ENCODE results near the gene AFAP1. TPM values are rescaled to one million over a fixed set of nuclear protein-coding genes. Genes with fewer than 3 reads are reported as not detected.

Gene AFAP1
- total RNA-seq, 1 experiment from 2014 or later, result 22.5 TPM

DNA sequence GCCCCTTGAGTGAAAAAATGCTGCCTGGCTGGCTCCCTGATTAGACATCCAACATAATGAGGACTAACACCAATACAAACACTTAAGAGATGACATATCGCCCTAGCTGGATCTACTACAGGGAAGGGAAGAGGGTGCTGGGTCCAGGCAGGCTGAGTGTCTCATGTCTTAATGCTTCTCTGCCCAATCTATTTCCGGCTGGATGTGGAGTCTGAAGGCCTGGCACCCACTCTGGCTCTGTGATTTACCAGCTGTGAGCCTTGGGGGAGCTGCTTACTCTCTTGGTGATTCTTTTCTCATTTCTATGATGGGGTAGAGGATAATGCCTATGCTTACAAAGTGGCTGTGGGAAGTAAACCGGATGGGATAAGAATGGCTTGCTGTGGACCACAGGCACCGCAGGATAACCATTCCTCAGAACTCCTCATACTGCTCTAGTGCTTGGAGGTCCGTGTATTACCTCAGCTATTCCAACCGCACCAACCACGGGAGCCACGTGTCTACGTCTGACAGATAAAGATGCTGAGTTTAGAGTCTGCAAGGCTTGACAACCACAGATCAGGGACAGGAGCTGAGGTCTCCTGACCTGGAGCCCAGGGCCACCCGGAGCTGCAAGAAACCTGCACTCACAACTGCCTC, 161.7 kb downstream of the AFAP1 start:
- CTCF ChIA-PET, result interaction anchor here (0.5 to 1.5 kb wide), 6 partner anchors 16 to 209 kb away, joined by 3 to 4 read pairs (median 3); no protein-coding TSS in a partner anchor
- no TSS peak for BruUV-seq (replicated peaks)
- H3K9me3 Mint-ChIP-seq (ENCODE audit: unreplicated experiment), result no peaks in the 10 kb centered on the region
- POLR2A ChIA-PET, result no interaction called here
- TF ChIP-seq, protein P1, sequence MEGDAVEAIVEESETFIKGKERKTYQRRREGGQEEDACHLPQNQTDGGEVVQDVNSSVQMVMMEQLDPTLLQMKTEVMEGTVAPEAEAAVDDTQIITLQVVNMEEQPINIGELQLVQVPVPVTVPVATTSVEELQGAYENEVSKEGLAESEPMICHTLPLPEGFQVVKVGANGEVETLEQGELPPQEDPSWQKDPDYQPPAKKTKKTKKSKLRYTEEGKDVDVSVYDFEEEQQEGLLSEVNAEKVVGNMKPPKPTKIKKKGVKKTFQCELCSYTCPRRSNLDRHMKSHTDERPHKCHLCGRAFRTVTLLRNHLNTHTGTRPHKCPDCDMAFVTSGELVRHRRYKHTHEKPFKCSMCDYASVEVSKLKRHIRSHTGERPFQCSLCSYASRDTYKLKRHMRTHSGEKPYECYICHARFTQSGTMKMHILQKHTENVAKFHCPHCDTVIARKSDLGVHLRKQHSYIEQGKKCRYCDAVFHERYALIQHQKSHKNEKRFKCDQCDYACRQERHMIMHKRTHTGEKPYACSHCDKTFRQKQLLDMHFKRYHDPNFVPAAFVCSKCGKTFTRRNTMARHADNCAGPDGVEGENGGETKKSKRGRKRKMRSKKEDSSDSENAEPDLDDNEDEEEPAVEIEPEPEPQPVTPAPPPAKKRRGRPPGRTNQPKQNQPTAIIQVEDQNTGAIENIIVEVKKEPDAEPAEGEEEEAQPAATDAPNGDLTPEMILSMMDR (IDR thresholded peaks at IDR 0.05; ENCODE audit: unreplicated experiment), result no peak
- no peaks in the 10 kb centered on the region for H3K4me1 Mint-ChIP-seq (ENCODE audit: insufficient read depth, unreplicated experiment)
- no peaks in the 10 kb centered on the region for H3K27me3 Mint-ChIP-seq (ENCODE audit: insufficient read depth, unreplicated experiment)
- intact Hi-C loops (cut with micrococcal nuclease), result no loop called here
- no peak for DNase-seq (ENCODE audit: unreplicated experiment)
- H3K4me3 Mint-ChIP-seq (ENCODE audit: unreplicated experiment), result no peak overlapping the region
- peaks cover 44% of the 10 kb centered on the region for H3K36me3 Mint-ChIP-seq (ENCODE audit: insufficient read depth, unreplicated experiment)
- H3K27ac Mint-ChIP-seq (ENCODE audit: low read depth, unreplicated experiment), result no peak overlapping the region

DNA sequence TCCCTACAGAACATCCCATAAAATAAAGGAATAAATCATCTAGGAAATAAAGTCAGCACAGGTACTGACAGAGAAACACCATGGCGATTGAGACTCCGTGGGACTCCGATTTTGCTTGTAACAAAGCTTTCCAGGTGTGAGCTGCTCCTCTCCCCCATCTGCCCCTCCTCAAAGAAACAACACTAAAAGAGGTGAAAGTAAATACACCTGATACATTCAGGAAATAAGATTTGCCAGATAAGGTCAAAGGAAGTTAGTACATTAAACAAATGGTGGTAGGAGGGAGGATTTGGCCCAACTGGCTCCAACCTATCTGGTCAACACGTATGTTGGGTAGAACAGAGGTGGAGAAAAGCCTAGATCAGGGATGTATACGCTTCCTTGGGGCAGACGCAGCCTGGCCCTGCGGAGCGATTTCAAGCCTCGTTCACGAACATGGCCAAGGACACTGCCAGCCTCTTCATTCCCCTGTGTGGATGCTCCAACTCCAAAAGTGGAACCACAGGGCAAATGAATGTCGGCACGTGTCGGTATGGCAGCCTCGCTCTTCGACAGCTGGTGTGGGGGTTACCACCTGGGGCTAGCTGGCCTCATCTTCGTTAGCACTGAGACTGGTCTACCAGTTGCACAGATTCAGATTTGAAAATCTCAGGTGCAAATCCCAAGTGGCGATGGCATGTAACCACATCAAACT, 162.5 kb downstream of the AFAP1 start:
- no peak overlapping the region for H3K27ac Mint-ChIP-seq (ENCODE audit: low read depth, unreplicated experiment)
- H3K4me1 Mint-ChIP-seq (ENCODE audit: insufficient read depth, unreplicated experiment), result no peaks in the 10 kb centered on the region
- BruUV-seq (replicated peaks), result no TSS peak
- intact Hi-C loops (cut with micrococcal nuclease), result no loop called here
- TF ChIP-seq, protein P1 (IDR thresholded peaks at IDR 0.05; ENCODE audit: unreplicated experiment), result no peak
- peaks cover 52% of the 10 kb centered on the region for H3K36me3 Mint-ChIP-seq (ENCODE audit: insufficient read depth, unreplicated experiment)
- H3K4me3 Mint-ChIP-seq (ENCODE audit: unreplicated experiment), result no peak overlapping the region
- H3K9me3 Mint-ChIP-seq (ENCODE audit: unreplicated experiment), result no peaks in the 10 kb centered on the region
- no peak for DNase-seq (ENCODE audit: unreplicated experiment)
- no peaks in the 10 kb centered on the region for H3K27me3 Mint-ChIP-seq (ENCODE audit: insufficient read depth, unreplicated experiment)
- CTCF ChIA-PET, result interaction anchor here (1.3 to 1.5 kb wide), 2 partner anchors 28 to 210 kb away, joined by 3 to 4 read pairs; no protein-coding TSS in a partner anchor
- POLR2A ChIA-PET, result no interaction called here

DNA sequence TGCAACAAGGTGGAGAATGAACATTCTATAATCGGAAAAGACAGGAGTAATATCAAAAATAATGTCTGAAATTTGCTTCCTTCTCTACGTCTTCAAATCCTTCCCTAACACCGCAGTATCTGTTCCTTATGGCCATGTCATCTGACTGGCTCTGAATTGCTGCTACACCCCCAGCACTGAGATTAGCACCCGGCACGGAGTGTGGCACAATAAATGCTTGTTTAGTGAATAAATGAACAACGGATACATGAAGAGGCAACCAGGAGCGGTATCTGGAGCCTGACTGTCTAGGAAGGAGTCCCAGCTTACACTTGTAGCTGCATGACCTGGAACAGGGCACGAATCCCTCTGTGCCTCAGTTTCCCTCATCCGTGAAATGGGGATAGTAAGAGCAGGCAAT, 164.3 kb downstream of the AFAP1 start:
- intact Hi-C loops (cut with micrococcal nuclease), result no loop called here
- no peak for DNase-seq (ENCODE audit: unreplicated experiment)
- TF ChIP-seq, protein P1 (IDR thresholded peaks at IDR 0.05; ENCODE audit: unreplicated experiment), result no peak
- H3K9me3 Mint-ChIP-seq (ENCODE audit: unreplicated experiment), result no peaks in the 10 kb centered on the region
- ChIA-PET CTCF (interaction anchor here (0.7 kb wide), 1 partner anchor 34 kb away, joined by 3 read pairs; no protein-coding TSS in a partner anchor), POLR2A (no interaction called here)
- BruUV-seq (replicated peaks), result no TSS peak
- H3K27me3 Mint-ChIP-seq (ENCODE audit: insufficient read depth, unreplicated experiment), result no peaks in the 10 kb centered on the region
- peaks cover 49% of the 10 kb centered on the region for H3K36me3 Mint-ChIP-seq (ENCODE audit: insufficient read depth, unreplicated experiment)
- no peak overlapping the region for H3K4me3 Mint-ChIP-seq (ENCODE audit: unreplicated experiment)
- no peaks in the 10 kb centered on the region for H3K4me1 Mint-ChIP-seq (ENCODE audit: insufficient read depth, unreplicated experiment)
- H3K27ac Mint-ChIP-seq (ENCODE audit: low read depth, unreplicated experiment), result no peak overlapping the region

DNA sequence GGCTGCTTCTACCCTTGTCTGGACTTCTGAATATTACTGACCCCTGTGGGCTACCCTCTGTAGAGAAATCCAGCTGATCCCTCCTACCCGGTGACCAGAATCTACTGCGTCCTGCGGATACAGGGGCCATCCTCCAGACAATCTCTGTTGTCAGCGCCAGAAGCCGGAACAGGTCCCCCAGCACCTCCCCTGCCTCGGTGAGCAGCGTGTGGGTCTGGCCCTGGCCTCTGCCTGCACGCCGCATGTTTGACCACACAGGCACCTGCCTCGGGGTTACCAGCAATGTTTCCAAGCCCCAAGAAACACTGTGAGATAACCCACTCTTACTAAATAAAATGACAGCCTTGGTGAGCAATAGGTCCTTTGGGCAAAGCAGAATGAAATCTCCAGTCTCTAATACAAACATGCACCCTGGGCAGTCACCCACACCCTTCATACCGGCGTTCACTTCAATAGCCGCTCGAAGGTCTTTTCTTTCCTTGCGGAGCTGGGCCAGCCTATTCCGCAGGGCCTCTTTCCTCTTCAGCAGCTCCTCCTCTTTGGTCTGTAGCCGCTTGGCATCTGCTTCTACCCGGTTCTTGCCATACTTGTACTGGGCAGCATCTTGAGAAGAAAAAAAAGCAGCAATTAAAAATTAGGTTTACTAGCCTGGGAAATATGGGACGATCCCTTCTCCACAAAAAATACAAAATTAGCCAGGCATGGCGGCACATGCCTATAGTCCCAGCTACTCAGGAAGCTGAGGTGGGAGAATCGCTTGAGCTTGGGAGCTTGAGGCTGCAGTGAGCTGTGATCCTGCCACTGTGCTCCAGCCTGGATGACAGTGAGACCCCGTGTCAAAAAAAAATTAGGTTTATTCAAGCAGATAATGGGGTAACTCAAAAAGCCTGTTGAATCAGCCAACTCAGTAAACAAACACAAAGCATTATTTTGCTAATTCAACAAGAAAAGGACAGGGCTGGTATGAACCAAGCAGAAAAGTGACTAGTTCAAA, 165.1 kb downstream of the AFAP1 start:
- no peak for DNase-seq (ENCODE audit: unreplicated experiment)
- no TSS peak for BruUV-seq (replicated peaks)
- TF ChIP-seq, protein P1 (IDR thresholded peaks at IDR 0.05; ENCODE audit: unreplicated experiment), result no peak
- ChIA-PET CTCF (no interaction called here), POLR2A (no interaction called here)
- Mint-ChIP-seq H3K4me3 (ENCODE audit: unreplicated experiment) (no peak overlapping the region), H3K27ac (ENCODE audit: low read depth, unreplicated experiment) (no peak overlapping the region), H3K4me1 (ENCODE audit: insufficient read depth, unreplicated experiment) (no peaks in the 10 kb centered on the region), H3K27me3 (ENCODE audit: insufficient read depth, unreplicated experiment) (no peaks in the 10 kb centered on the region), H3K36me3 (ENCODE audit: insufficient read depth, unreplicated experiment) (peaks cover 49% of the 10 kb centered on the region), H3K9me3 (ENCODE audit: unreplicated experiment) (no peaks in the 10 kb centered on the region)
- intact Hi-C loops (cut with micrococcal nuclease), result no loop called here

All from MCF 10A (cell line).